ENCODE results near the gene ROR1.

DNA sequence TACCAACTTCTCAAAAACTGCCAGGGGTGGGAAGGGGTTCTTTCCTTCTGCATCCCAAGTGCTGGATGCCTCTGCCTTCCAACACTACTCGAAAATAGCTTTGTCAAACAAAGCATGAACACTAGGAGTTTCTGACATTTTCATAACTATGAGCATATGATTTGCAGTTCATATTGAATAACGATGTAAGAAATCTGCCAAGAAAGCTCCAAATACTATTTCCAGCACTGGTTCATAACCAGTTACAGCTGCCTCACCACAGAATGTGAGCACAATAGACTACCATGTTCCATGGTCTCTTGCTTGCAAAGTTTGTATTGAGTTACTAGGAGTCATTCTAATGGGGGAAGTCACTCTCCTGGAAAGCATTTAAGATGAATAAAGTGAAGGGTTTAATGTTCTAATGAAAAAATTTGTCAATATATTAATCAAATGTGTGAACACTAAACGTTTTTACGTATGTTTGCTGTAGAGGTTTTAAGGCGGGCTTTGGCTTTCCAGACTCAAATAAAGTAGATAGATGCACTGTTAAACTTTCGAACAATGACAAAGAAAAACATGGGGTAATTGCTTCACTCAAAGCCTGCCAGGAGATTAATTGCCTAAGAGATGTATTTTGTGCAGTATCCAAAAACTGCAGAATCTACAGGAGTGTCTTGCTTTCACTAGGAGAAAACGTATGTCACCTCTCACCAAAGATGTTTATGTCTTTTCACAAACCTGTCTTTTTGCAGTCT is 351.1 kb downstream of the ROR1 start:
- TF ChIP-seq, protein P1, sequence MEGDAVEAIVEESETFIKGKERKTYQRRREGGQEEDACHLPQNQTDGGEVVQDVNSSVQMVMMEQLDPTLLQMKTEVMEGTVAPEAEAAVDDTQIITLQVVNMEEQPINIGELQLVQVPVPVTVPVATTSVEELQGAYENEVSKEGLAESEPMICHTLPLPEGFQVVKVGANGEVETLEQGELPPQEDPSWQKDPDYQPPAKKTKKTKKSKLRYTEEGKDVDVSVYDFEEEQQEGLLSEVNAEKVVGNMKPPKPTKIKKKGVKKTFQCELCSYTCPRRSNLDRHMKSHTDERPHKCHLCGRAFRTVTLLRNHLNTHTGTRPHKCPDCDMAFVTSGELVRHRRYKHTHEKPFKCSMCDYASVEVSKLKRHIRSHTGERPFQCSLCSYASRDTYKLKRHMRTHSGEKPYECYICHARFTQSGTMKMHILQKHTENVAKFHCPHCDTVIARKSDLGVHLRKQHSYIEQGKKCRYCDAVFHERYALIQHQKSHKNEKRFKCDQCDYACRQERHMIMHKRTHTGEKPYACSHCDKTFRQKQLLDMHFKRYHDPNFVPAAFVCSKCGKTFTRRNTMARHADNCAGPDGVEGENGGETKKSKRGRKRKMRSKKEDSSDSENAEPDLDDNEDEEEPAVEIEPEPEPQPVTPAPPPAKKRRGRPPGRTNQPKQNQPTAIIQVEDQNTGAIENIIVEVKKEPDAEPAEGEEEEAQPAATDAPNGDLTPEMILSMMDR (IDR thresholded peaks at IDR 0.05), result no peak
- TF ChIP-seq POLR2A (IDR thresholded peaks at IDR 0.05) (no peak), EP300 (IDR thresholded peaks at IDR 0.05) (no peak)
